NCI-H2227 treated with DMSO at 0.1 percent for 48 hours (cell line): Measurements from ENCODE around the gene TLE2.
"Not testable (repeated sequence)": the region's sequence is repeated elsewhere in the genome, so short reads cannot be mapped to it uniquely, and the experiment has no call there.

ENCODE experiments used
- DNase-seq: peaks from one replicate; lab custom pipeline; 2025; lab: John Stamatoyannopoulos, UW

TLE2 gene

DNA sequence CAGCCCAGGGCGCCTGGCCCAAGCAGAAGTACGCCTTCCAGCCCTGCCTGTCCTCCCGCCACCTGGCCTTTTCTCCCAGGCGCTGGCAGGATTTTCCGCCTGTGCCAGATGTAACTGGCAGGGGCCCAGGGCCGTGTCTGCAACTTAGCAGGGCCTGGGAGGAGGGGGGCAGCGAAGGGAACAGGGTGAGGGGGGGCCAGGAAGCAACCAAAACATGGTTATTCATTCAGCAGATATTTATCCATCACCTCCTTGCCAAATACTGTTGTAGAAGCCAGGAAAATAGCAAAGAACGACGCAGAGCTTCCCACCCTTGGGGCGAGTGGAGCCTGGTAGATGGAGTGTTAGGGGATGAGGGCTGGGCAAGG, 46.1 kb downstream of the TLE2 start:
- DNase-seq = no peak

DNA sequence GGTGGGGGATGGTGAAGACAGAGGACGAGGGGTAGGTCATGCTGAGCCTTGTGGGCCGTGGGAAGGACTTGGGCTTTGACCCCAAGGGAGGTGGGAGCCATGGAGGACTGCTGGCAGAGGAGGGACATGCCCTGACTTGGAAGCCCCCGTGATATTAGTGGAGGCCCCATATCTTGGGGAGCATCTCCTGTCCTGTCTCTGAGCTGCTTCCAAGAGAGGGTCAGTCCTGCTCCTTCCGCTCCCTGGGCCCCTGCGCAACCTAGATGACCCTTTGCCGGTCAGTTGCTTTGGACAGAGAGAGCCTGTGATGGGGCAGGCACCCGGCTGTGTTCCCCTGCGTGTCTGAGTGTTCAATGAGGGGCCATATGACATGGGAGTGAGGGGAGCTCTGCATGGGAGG, 46.5 kb downstream of the TLE2 start:
- no peak for DNase-seq

DNA sequence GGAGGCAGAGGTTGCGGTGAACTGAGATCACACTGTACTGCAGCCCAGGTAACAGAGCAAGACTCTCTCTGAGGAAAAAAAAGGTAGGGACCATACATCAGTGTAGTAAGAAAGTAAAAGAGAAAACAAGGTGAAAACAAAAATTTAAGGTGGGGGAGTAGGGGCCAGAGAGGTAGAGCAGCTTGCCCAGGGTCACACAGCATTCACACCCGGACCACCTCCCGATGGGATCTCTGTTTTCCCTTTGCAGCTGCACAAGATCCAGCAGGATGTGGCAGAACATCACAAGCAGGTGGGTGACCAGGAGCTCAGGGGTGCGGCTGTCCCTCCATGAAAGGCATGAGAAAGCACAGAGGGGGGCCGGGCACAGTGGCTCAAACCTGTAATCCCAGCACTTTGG, 47.2 kb downstream of the TLE2 start:
- DNase-seq = no peak

DNA sequence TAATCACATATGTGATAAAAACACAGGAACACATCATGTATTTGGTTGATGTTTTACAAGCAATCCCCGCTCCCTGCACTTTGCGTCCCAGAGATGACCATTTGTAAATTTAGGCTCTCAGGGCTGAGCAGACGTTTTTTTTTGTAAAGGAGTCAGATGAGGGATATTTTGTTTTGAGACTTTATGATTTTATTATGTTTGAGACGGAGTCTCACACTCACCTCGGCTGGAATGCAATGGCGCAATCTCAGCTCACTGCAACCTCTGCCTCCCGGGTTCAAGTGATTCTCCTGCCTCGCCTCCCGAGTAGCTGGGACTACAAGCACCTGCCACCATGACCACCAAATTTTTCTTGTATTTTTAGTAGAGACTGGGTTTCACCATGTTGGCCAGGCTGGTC, 50.3 kb downstream of the TLE2 start:
- no peak for DNase-seq

DNA sequence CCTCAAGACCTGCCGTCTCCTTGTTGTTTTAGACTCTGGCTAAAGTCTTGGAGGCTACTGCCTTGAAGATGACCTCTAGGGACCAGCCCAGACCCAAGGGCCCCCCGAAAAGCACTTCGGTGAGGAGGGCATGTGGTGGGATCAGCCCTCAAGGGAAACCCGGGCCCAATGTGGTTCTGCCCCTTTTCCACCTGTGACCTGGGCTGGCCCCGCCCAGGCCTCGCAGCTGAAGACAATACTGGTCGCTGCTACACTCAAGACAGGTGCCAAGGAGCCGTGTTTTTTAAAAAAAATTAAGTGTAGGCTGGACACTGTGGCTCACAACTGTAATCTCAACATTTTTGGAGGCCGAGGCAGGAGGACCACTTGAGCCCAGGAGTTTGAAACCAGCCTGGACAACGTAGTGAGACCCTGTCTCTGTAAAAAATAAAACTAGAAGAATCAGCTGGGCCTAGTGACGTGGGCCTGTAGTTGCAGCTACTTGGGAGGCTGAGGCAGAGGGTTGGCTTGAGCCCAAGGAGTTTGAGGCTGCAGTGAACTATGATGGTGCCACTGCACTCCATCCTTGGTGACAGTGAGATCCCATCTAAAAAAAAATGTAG, 50.8 kb downstream of the TLE2 start:
- no peak for DNase-seq

DNA sequence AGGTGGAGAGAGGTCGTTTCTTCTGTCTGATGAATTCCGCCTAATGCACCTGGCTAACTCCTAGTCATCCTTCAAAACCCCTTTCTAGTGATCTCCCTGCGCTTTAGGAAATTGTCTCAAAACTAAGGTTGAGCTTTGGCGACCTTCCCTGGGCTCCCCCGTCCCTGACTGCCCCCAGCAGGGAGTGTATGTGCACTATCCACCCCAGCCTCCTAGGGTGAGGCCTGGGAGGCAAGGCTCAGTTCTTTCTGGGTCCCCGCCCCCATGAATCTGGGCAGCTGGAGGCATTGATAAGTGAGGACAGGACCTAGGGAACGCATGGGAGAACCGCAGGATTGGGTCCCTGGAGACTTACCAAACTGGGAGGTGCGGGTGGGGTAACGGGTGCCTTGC, 51.3 kb downstream of the TLE2 start:
- no peak for DNase-seq

DNA sequence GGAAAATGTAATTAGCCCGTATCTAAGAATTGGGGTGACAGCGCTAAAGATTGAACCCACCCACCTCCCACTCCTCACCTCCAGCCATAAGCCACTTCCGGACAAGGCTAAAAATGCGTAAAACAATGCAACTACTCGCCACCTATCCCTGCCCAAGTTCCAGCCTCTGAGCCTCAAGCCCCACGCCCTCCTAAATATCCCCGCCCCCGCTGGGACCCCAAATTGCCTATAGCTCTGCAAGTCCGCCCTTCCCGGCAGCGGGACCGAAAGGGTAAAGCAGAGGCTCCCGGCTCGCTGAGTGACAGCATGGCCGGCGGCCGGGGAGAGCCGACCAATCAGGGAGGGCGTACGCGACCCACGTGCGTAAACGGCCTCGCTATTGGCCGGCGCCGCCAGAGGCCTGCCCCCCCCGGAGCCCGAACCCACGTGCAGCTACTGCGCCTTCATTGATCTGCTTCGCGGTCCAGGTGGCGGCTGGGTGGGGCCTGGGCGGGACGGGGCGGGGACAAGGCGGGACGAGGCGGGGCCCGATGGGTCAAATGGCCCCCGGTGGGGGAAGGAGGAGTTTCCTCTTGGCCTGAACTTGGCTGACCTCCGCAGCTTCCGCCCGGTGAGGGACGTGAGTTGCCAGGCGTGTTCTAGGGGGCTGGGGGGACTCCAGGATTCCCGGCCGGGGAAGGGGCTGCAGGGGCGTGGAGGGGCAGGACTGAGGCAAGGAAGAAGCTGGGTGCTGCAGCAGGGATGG, 51.9 kb downstream of the TLE2 start, which contains the start of gene TLE6:
TLE6 (plus strand) TSS at position 564 of the 745 bp plus-strand sequence. CDS start 670 bp downstream, outside the sequence.
- peak; percentile 84 for DNase-seq

DNA sequence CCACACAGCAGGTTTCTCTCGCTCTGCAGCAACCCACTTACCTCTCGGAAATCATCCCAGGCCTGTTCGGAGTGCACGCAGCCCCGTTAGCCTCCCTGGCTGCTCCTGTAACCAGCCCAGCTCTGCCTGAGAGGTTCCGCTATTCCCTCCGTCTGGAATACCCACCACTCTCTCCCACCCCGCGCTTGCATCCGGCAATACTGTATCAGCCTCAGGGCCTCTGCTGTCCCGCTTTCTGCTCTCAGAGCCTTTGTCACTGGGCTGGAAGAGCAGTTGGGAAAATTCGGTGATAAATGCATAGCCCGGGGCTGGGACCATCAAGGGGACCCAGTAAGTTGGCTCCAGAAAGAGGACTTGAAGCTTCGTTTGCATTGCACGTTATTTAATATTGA, 52.5 kb downstream of the TLE2 start:
- no peak for DNase-seq

DNA sequence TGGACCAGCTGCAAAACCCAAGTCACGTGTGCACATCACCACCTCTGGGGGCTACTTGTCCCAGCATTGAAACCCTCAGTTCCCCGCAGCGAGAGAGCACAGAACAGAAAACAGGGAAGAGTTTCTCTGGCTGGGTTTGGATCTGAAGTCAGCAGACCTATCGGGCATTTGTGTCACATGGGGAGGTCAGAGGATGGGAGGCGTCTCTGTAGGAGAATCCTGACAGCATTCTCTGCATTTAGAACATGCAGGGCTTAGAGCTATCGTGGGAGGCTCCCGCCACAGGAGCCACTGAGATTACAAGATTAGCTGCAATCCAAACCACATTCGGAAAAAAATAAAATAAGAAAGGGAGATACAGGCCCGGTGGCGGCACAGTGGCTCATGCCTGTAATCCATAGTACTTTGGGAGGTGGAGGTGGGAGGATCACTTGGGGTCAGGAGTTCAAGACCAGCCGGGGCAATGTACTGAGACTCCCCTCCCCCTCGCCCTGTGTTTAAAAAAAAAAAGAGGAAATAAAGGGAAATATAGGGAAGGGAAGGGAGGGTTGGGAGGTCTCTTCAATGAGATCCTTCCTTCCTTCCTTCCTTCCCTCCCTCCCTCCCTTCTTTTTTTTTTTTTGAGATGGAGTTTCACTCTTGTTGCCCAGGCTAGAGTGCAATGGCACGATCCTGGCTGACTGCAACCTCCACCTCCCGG, 54.6 kb downstream of the TLE2 start:
- DNase-seq = no peak

DNA sequence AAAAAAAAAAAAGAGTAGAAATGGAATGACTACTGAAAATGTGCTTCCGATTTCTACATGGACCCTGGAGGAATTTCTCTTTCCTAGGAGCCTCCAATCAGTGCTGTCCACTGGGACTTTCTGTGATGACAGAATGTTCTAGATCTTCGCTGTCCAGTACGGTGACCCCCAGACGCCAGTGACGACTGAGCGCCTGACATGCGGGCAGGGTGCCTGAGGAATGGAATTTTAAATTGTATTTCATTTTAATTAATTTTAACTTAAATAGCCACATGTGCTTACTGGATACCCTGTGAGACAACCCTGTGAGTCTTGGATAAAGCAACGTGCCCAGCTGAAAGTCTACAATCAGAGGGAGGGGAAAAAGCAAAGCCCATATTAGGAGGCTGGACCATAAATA, 55.9 kb downstream of the TLE2 start:
- no peak for DNase-seq

DNA sequence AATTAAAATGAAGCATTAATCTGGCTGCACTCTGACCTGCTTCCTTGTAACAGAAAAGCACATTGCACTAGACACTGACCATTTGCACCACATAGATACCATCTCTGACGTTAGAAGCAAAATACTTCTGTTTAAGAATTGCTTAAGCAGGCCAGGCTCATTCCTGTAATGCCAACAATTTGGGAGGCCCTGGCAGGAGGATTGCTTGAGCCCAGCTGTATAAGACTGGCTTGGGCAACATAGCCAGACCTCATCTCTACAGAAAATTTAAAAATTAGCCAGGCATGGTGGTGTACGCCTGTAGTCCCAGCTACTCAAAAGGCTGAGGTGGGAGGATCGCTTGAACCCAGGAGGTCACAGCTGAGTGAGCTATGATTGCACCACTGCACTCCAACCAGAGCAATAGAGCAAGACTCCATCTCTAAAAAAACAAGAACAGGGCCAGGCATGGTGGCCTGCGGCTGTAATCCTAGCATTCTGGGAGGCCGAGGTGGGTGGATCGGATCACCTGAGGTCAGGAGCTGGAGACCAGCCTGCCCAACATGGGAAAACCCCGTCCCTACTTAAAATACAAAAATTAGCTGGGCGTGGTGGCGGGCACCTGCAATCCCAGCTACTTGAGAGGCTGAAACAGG, 58.8 kb downstream of the TLE2 start:
- DNase-seq = no peak

DNA sequence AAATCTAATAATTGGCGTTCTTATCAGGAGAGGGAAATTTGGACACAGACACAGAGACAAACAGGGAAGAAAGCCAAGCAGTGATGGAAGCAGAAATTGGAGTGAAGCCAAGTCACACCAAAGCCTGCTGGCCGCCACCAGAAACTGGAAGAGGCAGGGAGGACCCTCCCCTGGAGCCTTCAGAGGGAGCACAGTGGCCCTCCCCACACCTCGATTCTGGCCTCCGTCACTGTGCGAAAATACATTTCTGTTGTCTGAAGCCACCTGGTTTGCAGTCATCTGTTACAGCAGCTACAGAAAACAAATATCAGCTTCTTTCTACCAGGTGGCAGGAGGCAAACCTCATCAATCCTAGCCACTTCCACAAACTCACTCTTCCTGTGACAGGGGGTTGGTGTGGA, 60.0 kb downstream of the TLE2 start:
- peak; percentile 16 for DNase-seq

DNA sequence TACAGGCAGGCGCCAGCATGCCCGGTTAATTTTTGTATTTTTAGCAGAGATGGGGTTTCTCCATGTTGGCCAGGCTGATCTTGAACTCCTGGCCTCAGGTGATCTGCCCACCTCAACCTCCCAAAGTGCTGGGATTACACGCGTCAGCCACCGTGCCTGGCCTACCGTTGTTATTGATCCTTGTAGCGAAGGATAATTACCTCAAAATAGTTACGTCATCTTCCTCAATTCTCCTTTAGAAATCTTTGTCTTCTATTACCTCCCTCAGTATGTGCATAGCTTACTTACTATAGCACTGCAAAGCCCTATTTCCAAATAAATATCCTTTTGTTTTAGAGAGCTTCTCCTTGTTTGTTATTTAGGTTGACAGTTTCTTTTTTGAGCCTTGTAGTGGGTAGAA, 61.1 kb downstream of the TLE2 start:
- no peak for DNase-seq

DNA sequence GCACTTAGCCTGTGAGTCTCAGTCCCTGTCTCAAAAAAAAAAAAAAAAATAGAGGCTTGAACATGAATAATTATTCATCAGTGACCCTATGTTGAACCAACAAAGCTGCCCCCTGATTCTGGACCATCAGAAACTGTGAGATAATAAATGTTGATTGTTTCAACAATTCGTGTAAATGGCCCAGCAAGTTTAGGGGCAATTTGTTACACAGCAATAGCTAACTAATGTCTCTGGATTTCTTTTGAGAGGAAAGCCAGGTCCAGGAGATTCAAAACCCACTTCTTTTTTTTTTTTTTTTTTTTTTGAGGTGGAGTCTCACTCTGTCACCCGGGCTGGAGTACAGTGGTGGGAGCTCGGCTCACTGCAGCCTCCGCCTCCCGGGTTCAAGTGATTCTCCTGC, 64.2 kb downstream of the TLE2 start:
- DNase-seq = no peak

DNA sequence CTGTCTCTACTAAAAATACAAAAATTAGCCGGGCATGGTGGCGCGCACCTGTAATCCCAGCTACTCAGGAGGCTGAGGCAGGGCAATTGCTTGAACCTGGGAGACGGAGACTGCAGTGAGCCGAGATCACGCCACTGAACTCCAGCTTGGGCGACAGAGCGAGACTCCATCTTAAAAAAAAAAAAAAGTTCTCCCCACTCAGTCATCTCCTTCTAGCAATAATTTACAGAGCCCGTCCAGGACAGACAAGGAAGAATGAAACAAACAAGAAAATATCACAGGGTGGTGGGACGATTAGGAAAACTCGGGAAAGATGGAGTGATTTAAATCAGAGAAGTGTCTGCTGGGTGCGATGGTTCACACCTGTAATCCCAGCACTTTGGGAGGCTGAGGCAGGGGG, 65.4 kb downstream of the TLE2 start:
- not testable (repeated sequence) for DNase-seq

DNA sequence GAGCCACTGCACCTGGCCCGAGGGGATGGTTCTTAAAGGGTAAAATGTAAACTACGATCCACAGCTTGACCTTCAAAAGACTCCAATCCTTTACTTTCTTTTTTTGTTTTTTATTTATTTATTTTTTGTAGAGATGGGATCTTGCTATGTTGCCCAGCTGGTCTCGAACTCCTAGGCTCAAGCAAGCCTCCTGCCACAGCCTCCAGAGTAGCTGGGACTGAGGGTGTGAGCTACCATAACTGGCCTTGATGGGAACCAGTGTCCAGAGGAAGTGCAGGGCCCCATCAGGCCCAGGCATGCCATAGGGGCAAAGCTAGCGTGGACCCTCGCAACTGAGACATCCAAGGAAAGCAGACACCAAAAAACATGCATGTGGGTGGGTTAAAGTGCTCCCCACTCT, 66.0 kb downstream of the TLE2 start:
- DNase-seq = no peak

DNA sequence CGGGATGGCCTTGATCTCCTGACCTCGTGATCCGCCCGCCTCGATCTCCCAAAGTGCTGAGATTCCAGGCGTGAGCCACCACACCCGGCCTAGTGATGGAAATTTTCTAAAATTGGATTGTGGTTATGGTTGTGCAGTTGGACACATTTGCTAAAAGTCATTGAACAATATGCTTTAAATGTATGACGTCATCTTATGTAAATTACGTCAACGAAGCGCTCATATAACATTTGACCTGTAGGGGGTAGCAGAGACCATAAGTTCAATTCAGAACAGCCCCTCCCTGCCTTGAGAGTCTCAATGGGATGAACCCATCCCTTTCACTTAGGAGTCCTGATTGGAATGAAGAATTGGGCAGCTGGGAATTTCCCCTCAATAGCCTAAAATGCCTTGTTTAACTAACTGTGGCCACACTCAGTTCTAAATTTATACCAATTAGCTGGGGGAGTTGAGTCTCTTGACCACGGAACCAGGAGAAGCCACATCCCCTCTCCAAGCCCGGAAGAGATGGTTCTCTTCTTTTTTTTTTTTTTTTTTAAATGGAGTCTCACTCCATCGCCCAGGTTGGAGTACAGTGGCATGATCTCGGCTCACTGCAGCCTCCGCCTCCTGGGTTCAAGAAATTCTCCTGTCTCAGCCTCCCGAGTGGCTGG, 66.9 kb downstream of the TLE2 start:
- peak; percentile 78 for DNase-seq

DNA sequence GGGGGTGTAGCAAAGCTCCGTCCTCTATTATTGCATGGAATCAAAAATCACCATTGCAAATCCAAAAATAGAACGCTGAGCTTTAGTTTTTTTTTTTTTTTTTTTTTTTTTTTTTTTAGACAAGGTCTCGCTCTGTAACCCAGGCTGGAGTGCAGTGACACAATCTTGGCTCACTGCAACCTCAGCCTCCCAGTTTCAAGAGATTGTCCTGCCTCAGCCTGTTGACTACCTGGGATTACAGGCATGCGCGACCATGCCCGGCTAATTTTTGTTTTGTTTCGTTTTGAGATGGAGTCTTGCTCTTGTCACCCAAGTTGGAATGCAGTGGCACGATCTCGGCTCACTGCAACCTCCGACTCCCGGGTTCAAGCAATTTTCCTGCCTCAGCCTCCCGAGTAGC, 69.0 kb downstream of the TLE2 start:
- DNase-seq = no peak

DNA sequence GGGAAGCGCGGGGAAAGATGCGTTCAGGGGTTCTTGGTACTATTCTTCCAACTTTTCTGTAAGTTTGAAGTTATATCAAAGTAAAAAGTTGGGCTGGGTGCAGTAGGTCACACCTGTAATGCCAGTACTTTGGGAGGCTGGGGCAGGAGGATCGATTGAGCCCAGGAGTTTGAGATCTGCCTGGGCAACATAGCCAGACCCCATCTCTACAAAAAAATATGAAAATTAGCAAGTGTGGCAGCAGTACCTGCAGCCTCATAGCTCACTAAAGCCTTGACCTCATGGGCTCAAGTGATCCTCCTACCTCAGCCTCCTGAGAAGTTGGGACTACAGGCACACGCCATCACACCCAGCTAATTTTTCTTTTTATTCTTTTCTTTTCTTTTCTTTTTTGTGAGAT, 71.9 kb downstream of the TLE2 start:
- no peak for DNase-seq

DNA sequence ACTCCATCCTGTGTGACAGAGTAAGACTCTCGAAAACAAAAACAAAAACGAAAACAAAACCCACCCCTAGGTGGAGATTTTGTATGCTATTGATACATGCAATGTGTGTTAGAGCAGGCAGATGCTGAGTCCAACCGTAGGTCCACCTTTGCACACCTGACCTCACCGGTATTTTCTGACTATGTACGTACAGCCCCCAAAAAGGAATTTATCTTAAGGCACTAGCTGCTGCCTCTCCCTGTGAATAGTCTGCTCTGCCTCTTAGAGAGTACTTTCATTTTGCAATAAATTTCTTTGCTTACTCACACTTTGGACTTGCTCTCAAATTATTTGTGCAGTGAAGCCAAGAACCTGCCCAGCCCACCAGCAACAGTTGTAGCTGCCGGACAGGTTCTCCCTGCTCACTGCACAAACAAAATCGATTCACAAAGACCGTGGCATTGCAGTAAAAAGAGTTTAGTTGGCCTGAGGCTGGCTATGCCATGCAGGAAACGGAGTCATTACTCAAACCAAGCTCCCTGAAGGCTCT, 76.1 kb downstream of the TLE2 start:
- no peak for DNase-seq

DNA sequence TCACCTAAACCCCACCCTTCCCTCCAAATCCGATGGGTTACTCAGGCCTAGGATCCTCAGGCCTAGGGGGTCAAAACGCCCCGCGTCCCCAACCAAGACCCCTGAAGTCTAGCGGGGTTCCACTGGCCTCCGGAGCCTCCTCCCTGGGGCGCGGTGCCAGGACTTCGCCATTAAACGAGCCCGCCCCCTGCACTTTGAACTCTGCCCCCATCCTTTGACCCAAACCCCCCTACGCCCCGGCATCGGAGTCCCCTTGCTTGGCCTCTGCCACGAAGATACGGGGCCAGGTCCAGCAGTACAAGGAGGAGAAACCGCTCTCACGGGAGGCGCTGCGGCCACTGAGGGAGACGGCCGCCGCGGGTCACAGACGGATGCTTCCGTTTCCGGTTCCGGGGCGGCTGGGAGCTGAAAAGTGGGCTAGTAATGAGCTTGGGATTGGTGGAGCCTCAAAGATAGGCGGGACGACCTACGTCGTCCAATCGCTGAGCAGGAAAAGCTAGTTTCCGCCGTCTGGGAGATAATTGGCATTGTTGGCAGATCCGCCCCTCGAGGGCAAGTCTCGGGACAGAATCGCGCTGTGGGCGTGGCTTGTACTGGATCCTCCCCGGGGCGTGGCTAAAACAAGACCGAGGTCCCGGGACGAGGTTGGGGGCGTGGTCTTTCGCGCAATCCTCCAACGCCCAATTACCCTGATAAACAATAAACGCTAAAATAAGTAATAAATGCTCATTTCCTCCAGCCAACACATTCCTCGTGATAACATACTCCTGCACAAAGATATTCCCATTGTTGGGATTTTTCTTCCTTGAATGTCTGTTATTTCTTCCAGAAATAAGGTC, 78.6 kb downstream of the TLE2 start:
- peak; percentile 95 for DNase-seq
